HG02642 (cell line): ENCODE data around the gene USP32.
"Not testable (repeated sequence)": the region's sequence is repeated elsewhere in the genome, so short reads cannot be mapped to it uniquely, and the experiment has no call there.

ENCODE experiments used
- ATAC-seq: cut with Tn5 transposase; IDR thresholded peaks from one replicate; pipeline ENCODE4 v1.9.1; 2021; ENCODE audit warnings: mild to moderate bottlenecking; ENCODE audit not compliant: unreplicated experiment, poor library complexity

Gene USP32

DNA sequence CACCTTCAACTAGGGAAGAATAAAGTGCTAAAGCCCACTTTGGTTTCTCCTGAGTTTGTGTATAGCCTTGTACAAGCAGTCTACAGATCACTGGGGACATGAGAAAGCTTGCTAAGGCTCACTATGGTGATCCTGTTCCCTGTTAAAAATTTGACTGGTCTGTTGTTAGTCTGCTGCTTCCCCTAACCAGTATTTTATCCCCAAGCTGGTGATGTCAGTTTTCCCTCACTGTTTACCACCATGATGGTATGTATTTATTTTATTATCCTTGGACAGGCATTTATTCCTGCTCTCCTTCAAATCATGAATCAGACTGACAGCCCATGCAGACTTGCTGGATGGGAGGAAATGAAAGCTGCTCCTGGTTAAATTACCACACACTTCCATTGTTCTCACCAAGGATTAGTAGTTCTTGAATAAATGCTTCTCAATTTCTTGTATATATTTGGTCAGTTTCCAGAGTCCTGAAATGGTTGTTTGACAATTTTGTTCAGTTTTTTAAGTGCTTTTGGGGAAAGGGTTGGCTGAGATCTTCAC lies 142.6 kb downstream of the USP32 start:
- no peak for ATAC-seq

DNA sequence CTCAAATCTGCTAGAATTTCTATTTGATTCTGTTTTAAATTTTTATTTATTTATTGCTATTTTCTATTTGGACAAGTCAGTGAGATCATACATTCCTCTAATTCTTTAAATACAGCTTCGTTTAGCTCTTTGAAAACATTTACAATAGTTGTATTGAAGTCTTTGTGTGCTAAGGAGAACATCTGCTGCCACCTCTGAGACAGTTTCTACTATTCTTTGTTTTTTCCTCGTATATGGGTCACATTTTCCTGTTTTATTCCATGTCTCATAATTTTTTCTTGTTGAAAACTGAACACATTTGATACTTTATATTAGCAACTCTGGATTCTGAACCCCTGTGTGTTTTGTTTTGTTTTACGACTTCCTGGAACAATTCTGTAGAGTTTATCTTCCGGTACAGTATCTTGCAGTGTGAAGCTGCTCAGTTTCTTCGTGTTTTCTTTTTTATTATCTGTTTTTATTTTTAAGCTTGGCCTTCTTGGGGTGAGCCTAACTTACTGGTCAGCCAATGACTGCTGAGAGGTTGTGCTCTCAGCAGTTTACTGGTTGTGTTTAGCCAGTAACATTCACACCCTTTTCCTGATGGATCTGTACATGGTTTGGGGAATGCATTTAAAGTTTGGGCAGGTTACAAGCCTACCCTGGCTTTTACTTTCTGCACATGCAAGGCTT lies 143.2 kb downstream of the USP32 start:
- no peak for ATAC-seq

DNA sequence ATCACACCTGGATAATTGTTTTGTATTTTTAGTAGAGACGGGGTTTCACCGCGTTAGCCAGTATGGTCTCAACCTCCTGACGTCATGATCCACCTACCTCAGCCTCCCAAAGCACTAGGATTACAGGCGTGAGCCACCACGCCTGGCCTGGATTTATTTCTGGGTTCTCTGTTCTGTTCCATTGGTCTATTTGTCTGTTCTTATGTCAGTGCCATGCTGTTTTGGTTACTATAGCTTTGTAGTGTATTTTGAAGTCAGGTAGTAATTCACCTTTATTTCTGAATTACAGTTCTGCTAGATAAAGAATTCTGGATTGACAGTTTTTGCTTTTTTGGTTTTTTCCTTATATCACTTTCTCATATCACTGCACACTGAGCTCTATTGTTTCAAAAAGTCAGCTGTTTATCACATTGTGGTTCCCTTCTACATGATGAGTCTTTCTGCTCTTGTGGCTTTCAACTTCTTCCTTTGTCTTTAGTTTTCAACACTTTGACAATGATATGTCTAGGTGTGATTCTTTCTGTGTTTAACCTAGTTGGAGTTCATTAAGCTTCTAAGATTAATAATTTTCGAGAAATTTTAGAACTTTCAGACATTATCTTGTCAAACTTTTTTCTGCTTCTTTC lies 144.0 kb downstream of the USP32 start:
- no peak for ATAC-seq

DNA sequence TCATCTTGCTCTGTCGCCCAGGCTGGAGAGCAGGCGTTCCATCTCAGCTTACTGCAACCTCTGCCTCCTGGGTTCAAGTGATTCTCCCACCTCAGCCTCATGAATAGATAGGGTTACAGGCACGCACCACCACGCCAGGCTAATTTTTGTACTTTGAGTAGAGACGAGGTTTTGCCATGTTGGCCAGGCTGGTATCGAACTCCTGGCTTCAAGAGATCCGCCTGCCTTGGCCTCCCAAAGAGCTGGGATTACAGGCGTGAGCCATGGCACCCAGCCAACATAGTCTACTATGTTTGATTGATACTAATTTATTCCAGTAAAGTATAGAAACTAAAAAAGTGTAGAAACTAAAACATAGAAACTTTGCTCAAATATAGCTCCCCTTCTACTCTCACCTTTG lies 147.3 kb downstream of the USP32 start:
- ATAC-seq: no peak

DNA sequence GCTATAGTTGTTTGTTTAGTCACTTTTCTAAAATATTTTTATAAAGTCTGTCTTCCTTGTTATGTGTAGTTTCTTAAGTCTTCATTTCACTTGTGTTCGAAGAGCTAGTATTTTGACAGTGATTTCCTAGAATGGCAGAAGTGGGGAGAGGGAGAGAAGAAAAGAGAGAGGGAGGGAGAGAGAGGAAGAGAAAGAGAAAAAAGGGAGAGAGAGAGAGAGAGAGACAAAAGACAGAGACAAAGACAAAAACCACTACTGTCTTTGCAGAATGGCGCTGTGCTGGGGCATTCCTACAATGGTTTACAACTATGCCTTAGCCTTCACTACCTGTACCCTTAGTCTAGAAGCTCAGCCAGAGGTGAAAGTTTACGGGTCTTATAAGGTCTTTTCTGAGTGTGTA lies 151.6 kb downstream of the USP32 start:
- no peak for ATAC-seq

DNA sequence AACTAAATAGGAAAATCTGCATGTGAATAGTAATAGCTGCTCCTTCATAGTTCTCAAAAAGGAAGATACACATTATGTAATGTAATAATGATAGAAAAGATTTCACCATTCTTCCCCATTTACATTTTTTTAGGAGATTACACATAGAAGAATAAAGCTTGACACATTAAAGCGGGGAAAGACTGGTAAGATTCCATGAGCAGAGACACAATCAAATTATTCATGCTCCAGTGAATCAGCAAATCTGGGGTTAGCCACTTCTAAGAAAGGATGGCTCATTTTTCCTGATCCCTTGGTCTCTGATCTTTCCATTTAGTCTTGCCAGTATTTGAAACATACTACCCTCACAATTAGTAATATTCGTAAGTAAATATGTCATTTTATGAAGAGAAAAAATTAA lies 160.2 kb downstream of the USP32 start:
- ATAC-seq: no peak

DNA sequence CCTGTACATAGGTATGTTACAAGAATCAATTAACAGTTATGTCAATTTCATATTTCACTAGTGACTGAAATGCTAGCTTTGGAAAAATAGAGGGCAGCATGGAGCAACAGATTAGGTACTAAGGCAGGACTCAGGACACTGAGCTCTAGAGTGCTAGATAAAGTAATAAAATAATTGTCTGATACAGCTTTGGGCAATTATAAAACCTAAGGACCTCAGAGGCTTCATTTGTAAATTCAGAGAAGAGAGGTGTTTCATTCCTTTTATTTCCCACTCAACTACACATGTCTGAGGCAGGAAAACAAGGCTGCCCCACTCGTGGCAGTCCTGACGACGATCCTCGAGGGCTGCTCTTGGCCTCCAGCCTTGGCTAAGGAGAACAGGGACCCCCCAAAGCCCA lies 160.7 kb downstream of the USP32 start:
- no peak for ATAC-seq

DNA sequence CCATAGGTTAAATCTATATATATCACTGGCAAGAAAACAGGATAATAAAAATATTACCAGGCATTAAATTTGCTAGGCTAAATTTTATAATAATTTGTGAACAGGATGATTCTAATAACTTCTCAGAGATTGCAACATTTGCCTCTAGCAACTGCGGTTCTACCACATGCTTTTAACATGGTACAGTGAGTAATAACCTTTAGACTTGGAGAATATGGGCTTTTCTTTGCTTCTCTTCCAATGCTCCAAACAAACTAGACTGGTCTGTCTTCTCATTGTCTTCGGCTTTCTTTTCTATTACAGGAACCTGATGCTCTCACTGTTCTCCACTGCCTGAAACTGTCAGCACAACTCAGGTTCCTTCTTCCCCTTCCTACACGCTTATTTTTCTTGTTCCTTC lies 161.6 kb downstream of the USP32 start:
- ATAC-seq: no peak

DNA sequence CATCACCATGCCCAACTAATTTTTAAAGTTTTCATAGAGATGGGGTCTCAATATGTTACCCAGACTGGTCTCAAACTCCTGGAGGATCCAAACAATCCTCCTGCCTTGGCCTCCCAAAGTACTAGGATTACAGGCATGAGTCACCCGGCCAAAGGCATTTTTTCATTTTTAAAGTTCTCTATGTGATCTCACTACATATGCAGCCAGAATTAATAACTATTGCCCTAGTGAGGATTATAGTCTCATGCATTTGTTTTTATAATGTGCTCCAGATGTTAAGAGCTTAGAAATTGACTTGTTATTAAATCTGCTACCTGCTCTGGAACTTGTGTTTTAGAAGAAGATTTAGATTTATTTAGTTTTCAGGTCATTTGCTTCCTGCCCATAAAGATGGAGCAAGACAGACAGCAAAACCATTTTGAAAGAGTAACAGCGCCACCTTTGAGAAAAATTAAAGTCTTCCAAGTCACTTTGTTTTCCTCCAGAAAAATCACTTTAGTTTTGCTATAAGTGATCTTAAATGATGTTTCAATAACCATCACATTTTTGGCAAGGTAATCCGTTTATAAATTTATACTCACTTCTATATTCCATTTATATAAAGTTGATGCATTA lies 162.6 kb downstream of the USP32 start:
- ATAC-seq: no peak

DNA sequence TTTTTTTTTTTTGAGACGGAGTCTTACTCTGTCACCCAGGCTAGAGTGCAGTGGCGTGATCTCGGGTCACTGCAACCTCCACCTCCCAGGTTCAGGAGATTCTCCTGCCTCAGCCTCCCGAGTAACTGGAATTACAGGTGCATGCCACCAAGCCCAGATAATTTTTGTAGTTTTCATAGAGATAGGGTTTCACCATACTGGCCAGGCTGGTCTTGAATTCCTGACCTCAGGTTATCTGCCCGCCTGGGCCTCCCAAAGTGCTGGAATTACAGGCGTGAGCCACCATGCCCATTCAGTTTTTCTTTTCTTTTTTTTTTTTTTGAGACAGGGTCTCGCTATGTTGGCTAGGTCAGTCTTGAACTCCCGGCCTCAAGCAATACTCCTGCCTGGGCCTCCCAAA lies 164.7 kb downstream of the USP32 start:
- ATAC-seq: not testable (repeated sequence)

DNA sequence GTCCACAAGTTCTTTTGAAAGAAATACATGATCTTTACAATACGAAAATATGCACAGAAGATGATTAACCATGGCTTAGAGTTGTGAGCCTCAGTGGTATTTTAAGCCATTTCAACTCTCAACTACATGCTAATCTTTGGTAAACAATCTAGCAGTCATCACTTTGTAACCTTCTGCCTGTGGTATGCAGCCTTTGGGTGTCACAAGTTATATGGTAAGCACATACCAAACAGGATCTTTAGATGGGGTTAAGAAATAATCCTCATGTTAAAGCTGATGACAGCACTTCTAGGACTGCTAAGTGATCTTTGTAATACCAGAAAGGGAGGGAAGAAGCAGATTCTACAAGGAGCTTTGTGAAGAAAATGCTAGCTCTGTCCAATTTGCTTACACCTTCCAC lies 167.9 kb downstream of the USP32 start:
- ATAC-seq: no peak

DNA sequence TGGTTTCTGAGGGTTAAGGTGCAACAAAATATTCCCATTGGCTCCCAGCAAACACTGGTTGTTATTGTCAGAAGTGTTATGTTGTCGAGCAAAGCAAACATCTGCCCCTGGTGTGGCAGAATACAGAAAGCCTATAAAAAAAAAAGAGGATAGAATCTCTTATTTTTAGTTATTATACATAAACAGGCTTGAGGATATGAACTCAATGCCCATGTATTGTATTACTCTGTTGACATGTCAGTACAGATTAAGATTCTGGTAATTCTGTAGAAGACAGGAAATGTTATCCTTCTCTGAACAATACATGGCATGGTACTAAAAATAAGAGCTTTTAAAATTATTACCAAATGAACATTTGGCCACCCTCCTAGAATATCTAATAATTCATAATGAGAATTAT lies 168.5 kb downstream of the USP32 start:
- no peak for ATAC-seq

DNA sequence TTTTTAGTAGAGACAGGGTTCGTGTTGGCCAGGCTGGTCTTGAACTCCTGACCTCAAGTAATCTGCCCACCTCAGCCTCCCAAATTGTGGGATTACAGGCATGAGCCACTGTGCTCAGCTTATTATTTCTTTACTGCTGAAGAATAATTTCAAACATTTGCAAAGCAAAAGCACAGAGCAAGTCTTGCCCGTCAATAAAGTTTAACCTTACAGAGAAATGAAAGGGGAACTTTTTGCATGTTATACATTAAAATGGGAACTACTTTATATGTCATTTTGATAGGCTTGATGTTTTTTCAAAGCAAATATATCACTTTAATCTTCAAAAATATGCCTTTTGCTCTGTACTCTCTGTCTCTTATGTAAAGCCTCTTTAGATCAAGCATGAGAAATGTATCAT lies 173.2 kb downstream of the USP32 start:
- ATAC-seq: not testable (repeated sequence)

DNA sequence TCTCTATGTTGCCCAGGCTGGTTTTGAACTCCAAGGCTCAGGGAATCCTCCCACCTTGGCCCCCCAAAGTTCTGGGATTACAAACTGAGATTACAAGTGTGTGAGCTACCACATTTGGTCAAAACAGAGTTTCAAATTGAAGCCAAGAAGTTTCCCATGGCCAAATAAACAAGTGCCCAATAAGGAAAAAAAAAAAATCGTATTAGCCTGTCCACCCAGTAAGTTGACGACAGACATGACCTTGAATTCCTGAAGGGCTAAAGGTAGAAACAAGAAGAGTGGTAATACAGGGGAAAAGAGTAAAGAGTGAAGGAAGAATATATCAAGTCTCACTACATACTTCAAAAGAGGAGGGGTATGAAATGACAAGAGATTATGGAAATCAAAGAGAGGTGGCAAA lies 176.0 kb downstream of the USP32 start:
- not testable (repeated sequence) for ATAC-seq

DNA sequence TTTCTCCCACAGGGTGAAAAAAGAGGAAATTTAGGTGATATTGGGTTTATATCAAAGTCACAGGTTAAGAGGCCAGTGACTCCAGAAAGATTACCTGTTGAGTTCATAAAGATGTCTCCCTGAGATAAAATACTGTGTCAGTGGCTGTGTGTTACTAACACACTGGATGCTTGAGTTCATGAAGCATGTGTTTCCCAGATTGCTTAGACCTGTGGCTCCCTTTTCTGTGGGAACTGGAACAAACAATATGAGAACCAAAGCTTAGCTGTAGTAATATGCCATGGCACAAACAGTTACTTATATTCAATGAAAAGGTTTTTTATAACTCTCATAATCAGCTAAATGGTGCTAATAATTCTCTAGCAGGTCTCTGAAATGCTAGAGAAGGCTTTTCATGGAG lies 180.7 kb downstream of the USP32 start:
- ATAC-seq: not testable (repeated sequence)

DNA sequence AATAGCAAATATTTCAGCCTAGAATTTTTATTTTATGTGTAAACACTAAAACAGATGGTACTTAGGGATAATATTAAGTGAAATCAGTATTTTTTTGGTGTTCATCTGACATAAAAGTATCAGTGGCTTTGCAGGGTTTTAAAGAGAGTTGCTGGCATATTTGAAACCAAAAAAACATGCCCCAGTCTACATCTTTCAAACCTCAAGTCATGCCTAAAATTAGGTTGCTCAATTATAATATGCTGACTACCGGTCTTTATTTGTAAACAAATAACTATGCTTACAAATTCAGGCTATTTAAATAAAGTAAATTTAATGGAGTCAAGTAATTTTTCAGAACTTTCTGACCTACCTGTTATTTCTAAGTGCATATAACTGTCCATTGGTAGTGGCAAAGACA lies 183.6 kb downstream of the USP32 start:
- not testable (repeated sequence) for ATAC-seq

DNA sequence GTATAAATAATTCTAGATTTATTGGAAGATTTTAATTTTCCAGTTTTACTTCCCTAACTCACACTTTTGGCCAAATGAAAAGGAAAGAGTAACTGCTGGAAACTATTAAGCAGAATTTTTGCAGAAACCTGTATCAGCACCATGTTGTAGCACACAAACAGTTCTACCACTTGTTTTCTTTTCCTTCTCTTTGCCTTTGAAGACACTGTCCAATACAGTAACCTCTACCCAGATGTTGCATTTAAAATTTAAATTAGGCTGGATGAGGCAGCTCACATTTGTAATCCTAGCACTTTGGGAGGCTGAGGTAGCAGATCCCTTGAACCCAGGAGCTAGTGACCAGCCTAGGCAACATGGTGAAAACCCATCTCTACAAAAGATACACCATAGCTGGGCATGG lies 186.2 kb downstream of the USP32 start:
- not testable (repeated sequence) for ATAC-seq

DNA sequence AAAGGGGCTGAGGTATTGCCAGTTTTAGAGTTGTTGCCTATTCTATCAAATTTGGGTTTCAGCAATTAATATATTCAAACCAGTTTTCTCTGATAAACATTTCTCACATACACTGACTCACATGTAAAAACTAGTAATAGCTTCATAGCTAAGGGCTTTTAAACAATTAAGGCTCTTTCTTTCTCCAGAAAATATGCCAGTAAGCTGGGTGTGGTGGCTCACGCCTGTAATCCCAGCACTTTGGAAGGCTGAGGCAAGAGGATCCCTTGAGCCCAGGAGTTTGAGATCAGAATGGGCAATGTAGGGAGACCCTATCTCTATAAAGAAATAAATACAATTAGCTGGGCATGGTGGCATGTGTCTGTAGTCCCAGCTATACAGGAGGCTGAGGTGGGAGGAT lies 193.3 kb downstream of the USP32 start:
- not testable (repeated sequence) for ATAC-seq

DNA sequence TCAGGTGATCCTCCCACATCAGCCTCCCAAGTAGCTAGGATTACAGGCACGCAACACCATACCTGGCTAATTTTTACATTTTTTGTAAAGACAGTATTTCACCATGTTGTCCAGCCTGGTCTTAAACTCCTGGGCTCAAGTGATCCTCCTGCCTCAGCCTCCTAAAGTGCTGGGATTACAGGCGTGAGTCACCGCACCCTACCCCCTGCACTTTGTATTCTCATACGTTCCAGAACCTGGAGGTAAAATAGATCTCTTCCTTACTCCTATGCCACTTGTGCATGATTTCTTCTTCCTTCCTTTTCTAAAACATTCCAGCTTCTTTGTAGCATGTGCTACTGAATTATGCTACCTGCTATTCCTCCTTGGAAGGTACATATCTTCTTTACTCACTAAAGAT lies 197.8 kb downstream of the USP32 start:
- not testable (repeated sequence) for ATAC-seq

DNA sequence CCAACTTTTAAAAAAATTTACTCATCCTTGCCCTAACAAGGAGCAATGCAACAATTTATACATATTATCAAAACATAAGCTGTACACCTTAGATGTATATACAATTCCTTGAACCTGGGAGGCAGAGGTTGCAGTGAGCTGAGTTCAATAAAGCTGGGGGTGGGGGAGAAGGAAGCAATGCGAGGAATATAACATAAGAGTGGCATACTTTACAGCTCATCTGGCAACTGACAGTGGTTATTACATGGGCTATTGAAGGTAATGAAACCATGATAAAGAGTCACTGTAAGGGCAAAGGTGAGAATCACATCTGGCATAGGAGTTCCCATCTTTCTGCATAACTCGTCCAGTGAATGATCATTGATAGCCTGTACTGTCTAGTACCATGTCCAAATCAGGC lies 198.5 kb downstream of the USP32 start:
- ATAC-seq: no peak

DNA sequence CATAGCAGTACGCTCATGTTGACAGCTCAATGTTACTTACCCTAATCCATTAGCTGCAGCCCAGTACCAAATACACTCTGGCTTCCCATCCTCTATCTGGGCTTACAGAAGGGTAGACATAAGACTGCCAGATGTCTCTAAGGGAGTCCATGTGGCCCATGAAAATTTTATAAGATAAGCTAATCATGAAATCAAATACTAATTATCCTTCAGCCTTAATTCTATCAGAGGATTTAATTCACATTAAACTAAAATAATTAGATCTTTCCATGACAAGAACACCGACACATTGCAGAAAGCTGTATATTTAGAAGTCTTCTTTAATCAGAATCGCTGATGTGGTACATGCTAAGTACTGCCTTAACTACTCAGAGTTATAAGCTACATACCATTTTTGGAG lies 198.9 kb downstream of the USP32 start:
- not testable (repeated sequence) for ATAC-seq

DNA sequence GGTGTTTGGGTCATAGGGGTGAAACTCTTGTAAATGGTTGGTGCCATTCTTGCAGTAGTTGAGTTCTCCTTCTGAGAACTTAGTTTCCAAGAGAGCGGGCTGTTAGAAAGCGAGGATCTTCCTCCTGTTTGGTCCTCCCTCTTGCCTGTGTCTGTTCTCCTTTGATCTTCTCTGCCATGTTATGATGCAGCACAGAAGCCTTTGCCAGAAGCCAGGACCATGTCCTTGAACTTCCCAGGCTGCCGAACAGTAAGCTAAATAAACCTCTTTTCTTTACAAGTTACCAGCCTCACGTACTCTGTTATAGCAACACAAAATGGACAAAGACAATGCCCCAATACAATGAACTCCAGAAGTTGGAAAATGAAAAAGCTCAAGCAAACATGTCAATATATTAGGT lies 201.9 kb downstream of the USP32 start:
- ATAC-seq: not testable (repeated sequence)
